GM18507 (cell line): Measurements from ENCODE around the gene ZNF618.

Experiments
- DNase-seq: peaks from one replicate; pipeline ENCODE4 v3.0.0; 2011; ENCODE audit warnings: low read depth; ENCODE audit not compliant: insufficient read length; ENCODE audit errors: extremely low spot score
- FAIRE-seq: peaks from 2 replicates; lab custom pipeline; 2011; peaks lifted over from hg19 to GRCh38; lab: Jason Lieb, UNC

ZNF618 gene

DNA sequence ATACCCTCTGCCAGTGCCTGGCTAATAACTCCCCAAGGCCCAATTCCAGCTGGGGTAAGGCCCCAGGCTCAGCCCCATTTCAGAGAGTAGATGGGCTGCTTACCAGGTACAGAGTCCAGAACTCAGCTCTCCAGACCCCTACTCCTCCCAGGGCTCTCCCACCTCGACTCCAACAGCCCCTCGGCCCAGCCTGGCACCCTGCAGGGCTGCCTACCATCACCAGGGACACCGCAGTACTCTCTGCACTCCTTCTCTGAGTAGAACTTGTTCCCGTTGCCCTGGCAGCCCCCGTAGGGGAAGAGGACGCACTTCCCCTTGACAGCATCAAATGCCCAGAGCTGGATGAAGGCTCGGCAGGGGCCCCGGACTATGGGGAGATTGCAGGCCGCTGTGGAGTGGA, 184.6 kb downstream of the ZNF618 start:
- FAIRE-seq (no peak), DNase-seq (no peak)

DNA sequence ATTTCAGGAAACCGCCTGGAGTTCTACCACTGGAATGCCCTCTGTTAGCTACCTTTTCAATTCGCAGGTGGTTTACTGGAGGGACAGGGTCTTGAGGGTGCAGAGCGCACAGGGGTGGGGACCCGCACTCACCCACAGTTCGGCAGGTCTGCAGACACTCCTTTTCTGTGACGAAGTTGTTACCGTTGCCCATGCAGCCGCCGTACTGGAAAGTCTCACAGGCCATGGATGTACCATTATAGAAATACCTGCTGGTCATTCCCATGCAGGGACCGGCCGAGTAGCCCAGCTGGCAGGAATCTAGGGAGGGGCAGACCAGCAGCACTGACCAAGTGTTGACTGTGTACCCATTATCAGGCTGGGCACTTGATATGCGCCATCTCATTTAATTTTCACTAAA, 185.2 kb downstream of the ZNF618 start:
- DNase-seq, result no peak
- no peak for FAIRE-seq

DNA sequence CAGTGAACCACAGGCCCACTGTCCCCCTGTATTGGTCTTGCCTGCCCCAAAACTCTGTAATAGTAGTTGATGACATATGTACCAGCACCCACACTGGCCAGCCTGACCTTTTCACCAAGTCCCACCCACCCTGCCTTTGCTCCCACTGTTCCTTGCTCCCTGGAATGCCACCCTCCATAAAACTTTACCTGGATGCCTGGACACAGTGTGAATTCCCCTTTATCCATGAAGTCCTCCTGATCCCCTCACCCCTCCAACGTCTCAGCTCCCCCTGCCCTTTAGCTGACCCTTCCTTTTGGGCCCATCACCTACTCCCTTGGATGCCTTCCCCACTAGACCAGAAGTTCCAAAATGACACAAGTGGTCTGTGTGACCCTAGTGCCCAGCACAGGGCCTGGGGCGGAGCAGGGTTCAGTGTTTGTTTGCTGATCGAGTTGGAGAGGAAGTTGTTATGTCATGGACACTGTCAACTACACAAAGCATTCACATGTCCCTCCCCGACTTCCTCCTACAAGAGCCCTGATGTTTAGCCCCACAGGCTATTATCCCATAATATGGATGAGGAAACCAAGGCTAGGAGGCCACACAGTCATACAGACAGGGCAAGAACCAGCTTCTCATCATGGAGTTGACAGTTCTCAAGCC, 185.8 kb downstream of the ZNF618 start:
- DNase-seq, result no peak
- FAIRE-seq, result no peak

DNA sequence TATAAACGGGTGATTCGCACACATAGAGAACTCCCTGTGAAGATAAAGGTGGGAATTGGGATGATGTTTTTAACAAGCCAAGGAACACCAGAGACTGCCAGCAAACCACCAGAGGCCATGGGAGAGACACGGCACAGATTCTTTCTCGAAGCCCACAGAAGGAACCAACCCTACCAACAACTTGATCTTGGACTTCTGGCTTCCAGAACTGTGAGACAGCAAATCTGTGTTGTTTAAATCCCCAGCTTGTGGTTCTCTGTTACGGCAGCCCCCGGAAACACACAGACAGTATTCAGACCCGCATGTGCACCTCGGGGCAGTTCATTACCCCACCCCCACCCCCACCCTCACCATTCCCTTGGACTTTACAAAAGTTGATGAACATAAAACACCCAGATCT, 189.2 kb downstream of the ZNF618 start:
- DNase-seq (no peak), FAIRE-seq (no peak)

DNA sequence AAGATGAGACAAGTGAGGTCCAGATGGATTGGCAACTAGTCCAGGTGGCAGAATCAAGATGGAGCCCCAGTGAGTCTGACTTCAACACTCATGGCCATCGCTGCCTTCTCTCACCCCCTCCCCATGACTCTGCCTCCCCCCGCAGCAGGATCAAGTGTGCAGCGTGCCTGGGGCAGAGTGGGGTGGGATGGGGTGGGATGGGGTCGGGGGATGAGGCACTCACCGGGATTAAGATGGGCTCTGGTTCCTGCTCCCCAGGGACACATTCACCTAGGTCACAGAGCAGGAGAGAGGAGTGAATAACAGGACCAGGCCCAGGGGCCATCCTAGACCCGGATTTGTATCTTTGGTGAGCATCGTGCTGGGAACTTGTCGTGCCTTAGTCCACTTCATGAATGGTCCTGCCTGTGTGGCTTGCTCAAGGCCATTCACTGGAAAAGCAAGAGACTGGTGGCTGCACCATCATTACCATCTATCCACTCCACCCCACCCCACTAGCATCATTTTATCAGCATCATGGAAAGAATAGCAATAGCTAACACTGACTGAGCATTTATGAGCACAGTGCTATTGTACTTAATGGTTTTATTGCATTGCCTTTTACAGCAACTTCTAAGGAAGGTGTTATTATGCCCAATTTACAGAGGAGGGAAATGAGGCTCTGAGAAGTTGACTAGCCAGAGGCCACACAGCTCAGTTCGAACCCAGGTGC, 193.5 kb downstream of the ZNF618 start:
- no peak for DNase-seq
- no peak for FAIRE-seq

DNA sequence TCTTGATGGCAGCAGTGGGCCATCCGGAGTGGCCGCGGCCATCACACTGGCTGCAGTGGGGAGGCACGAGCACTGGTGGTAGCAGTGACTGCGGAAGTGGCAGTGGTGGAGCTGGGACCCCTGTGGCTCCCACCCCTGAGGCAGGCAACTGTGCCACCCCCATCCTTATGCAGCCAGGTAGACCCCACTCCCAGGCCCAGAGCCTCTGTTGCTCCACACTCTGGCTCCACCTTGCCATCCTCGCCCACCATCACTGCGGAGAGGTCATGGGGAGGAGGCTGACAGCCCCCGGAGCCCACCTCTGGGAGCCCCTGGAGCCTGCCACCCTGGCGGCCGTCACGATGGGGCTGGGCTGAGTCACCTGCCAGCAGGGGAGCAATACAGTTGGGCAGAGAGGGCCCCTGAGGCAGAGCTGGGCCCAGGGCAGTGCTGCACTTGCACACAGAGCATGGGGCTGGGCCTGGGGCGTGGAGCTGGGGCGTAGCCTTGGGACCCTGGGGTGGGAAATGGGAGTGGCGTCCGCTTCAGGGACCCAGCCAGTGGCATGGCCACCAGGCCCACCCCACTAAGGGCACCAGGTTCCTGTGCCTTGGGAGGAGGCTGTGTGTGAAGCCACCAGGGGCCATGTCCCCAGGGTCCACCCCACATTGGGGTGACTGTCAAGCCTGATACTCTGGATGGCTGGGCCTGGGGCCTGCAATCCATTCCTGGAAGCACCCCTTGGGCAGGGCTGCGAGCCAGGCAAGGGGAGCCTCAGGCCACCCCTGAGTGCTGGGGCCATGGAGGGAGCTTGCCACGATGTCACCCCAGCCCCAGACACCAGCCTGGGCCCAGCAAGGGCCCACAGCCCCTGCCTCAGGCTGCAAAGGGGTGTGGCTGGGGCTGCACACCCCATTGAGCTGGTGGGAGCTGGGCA, 194.3 kb downstream of the ZNF618 start:
- DNase-seq (no peak), FAIRE-seq (no peak)

DNA sequence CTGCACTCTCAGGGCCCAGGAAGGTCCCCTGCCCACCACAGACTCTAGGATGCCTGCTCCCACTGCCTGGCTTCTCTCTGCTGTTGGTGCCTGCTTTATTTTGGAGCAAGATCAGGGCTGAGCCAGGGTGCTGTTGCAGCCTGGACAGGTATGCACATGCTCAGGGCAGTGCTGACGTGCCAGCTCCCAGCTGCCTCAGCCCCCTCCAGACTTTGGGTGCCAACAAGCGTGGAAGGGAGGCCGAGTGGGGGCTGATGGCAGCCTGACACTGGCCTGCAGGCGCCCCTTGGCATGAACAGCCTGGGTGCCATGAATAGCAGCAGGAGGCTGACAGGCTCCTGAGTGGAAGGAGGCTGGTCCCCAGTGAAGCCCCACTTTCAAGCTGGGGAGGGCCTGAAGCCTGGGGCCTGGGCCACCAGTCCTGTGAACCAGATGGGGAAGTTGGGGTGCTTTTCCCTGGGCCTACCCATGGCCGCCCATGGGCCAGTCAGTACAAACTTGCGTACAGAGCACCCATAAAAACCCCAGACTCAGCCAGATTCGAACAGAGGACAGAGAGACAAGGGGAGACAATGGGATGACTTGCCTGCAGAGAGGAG, 195.2 kb downstream of the ZNF618 start:
- DNase-seq, result no peak
- no peak for FAIRE-seq

DNA sequence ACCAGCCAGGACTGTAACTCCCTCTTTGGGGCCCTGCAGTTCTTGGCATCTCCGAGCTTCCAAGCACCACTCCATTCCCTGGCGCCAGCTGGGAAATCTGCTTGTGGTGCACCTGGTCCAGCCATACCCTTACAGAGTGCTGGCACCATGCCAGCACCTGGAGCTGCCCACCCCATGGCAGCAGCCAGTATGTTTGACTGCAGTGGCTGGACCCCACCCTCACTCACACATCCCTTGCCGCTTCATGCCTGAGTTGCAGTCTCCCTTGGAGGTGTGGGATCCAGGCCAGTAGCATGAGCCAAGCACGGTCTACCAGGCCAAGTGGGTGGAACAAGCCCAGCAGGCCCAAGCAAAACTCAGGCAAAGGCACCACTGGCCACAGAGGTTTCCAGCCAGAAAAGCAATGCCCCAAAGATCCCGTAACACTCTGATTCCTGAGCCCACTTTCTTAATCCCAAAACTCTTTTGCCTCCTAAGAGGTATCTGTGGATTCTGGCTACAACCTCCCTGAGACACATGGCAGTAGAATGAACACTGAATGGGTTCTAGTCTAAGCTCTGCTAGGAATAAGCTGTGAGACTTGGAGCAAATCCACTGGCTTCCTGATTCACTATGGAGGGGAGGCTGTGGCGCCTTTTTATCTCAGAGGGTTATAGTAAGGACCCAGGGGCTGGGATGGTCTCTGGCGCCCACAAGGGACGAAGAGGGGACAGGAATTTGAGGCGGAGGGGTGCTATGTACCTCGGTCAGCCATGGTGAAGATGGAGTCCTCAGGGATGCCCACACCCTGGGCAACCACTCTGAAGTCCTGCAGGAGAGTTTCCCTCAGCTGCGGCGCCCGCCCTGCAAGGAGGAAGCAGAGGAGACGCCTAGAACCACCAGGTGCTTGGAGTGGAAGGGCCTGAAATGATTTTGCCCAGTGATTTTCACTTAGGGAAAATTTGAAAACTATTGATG, 196.4 kb downstream of the ZNF618 start:
- DNase-seq (no peak), FAIRE-seq (no peak)

DNA sequence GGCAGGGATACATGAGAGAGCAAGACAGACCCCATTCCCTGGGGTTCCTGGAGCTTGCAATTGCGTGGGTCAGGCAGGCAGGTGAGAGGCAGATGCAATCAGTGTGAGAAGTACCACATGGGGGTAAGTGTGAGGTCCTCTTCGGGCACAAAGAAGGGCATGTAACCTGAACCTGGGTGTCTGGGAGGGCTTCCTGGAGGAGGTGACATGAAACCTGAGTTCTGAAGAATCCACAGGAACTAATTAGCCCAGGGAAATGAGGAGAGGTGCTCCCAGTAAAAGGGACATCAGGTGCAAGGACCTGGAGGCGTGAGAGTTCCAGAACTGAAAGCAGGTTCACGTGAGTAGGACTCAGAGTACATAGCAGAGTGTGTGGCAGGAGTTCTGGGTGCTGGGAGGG, 199.5 kb downstream of the ZNF618 start:
- no peak for FAIRE-seq

DNA sequence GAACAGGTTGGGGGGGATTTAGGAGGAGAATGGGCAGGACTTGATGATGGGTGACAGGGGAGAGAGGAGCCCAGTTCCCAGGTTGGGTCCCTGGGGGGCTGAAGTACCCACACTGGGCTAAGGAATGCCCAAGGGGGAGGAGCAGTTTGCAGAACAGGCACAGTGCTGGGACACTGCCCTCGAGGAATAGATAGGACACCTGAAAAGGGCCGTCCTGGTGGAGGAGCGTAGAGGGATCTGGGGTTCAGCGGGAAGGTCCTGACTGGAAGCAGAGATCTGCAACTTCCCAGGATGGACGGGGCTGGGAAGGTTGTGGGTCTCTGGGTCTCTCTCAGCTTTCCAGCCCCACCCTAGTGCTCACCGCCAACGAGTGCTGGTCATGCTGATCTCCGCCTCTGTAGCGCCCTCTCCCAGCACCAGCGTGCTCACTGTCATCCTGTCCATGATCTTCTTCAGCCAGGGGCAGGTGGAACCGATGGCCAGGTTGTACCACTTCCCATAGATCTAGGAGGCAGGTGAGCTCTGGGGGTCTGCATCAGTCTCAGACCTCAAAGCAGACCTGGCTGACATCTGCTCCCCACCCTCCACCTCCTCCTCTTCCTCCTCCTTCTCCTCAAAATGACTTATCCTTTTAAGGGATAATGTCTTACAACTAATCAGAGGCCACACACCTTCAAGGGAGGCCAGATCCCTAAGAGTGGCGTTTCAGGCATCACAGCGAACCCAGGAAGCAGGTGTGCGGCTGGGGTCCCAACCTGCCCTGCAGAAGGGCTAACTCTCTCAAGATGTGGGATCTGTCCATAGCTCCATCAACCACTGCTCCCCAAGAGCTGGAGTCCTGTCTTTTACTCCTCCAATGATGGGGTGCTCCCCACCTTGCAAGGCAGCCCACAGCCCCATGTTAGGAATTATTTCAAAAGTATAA, 200.4 kb downstream of the ZNF618 start:
- DNase-seq (no peak), FAIRE-seq (no peak)

More for the DNA sequence above, 199.5 kb downstream of the ZNF618 start:
- DNase-seq, result no peak

DNA sequence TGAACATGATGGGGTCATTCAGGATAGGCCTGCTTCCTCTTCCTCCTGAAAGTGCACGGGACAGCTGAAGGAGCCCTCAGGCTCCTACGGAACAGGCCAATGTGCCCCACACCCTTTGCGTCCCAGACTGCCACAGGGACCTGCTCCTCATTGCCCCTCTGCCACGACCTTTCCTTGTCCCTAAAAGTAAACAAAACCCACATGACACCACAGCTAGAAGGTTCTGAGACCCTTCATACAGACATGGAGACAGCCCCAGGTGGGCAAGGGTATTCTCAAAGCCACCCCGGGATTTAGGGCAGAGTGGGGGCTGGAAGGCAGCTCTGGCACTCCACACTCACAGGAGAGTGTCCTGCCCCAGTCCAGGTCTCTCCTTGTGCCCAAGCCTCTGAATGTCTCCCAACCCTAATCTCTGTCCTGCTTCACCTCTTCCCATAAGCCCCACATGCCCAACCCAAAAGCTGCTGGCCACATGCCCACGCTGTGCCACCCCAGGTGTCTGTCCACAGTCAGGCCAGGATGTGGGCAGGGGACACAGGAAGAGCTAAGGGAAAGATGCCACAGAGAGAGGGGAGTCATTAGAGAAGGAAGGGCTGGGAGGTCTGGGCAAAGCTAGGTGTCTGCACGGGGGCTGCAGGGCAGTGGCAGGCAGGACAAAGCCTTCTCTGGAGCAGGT, 201.2 kb downstream of the ZNF618 start:
- FAIRE-seq, result no peak
- no peak for DNase-seq

DNA sequence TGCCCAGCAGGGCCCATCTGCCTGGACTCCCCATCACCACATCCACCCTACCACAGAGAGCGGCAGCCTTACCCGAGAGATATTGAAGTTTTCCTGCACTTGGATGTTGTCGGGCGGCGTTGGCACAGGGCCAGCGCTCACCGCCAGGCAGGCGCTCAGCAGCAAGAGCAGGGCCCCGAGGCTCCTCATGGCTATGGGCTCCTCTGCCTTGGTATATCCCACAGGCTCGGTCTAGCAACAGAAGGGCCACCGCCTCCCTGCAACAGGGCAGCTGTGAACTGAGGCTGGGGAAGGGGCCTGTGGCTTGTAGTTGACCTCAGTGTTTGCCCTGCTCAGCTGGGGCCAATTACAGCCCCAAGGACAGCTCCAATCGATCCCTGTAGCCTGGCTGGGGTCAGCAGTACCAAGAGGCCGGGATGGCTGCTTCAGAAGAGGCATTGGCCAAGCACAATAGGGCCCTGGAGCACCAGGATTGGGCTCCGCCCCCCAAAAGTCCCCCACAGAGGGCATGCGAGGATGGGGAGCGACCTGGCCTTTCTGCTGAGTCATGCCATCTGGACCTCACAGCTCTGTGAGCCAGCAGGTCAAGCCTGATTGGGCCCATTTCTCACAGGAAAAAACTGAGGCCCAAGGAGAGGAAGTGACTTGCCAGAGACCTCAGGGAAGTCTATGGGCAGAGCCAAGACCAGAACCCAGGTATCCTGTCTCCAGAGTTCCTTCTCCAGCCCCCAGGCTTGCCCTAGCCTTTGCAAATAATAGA, 202.1 kb downstream of the ZNF618 start, which contains the start of gene AMBP:
Gene AMBP (minus strand): TSS at position 280 of the 760 bp plus-strand sequence. CDS start 91 bp downstream, at position 189.
- FAIRE-seq (no peak), DNase-seq (no peak)

DNA sequence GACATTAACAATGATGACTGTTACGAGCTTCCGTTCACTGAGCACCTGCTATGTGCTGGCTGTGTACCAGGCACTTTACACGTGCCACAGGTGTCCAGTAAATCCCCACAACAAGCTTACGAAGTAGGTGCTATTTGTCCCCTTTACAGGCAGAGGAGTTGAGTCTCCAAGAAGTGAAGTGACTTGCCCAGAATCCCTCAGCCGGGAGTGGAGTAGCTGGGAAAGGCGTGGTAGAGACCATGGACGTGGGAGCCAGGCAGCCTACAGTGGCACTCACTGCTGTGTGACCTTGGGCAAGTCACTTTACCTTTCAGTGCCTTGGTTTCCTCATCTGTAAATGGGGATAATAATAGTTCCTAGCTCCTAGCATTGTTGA, 202.7 kb downstream of the ZNF618 start:
- no peak for FAIRE-seq
- DNase-seq, result no peak

DNA sequence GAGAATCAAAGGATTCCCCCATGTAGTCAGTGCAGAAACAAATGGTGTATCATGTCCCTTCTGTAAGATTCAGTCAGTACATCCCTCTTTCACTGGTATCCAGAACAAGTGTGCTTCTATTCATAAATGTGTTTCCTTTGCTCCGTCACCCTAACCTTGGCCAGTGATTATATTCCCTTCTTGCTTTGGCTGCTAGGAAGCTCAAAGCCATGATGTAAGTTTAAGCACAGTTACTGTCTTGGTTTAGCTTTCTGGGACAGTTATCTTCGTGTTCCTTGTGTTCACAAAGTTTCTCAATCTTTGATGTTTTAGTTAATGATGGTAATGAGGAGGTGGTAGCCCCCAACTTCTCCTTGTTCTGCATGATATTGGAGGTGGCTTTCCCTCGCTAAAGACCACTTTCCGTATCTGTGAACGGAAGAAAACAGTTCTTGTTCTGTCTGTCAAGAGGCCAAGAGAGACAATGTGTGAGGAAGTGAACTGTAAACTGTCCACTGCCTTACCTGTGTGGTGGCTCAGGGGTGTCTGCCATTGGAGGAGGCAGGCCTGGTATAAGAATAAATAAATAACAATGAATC, 204.2 kb downstream of the ZNF618 start:
- FAIRE-seq, result no peak
- DNase-seq, result no peak

DNA sequence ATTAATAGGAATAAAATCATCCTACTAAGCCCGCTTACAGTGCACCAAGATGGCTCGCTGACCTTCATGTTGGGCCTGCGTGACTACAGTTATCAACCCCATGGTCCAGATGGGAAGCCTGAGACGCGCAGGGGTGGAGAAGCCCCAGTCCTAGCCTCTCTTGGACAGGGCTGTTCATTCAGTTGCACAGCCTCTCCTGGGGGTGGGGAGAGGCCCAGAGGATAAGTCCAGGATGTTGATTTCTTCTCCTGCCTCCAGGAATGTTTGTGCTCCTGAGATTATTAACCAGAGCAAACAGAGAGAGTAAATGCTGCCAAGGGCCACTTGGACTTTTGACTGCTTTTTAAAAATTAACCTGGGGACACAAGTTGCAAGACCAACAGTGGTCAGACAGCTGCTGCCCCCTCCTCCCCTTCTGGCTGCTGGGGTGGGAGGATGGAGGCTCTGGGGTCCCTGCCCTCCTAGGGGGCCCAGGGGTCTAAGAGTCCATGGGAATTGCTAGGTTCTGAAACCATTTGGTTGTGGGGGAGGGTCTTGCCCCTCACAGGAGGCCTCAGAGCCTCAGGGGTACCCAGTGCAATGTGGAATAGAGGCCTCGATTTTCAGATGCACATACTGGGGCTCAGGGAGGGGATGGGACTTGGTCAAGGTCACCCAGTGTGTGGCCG, 204.8 kb downstream of the ZNF618 start:
- DNase-seq (no peak), FAIRE-seq (no peak)
